Measurements from ENCODE around the gene CASQ2. TPM values are rescaled to one million over a fixed set of nuclear protein-coding genes. Genes with fewer than 3 reads are reported as not detected.

The CASQ2 gene
- total RNA-seq, 4 donors from 2014 or later = 0.53 to 21.4 (median 4.1) TPM

- WGBS, 2 donors = 44 to 48% methylated on average over 10 to 12 of the region's 12 CpGs
- DNase-seq = no peak
- no peaks in the 10 kb centered on the region for H3K9me3 ChIP-seq
- no peak overlapping the region for H3K4me3 ChIP-seq
- peaks cover 7 to 27% (median 16%) of the 10 kb centered on the region in 3 donors for H3K4me1 ChIP-seq
- H3K36me3 ChIP-seq = no peaks in the 10 kb centered on the region
- peak overlapping the region in 3 of 4 donors; percentile 30 to 61 (median 33) for H3K27ac ChIP-seq
- TF ChIP-seq POLR2A (IDR thresholded peaks at IDR 0.05) = no peak
- TF ChIP-seq CTCF (IDR thresholded peaks at IDR 0.05) = no peak
- peaks cover 0 to 6% (median 0%) of the 10 kb centered on the region in 4 donors for H3K27me3 ChIP-seq
- intact Hi-C loops (cut with DNase I) = loop anchor here (10.0 kb wide), 1 partner anchor 91 kb away; no protein-coding TSS in a partner anchor
These were observed 63.2 kb downstream of the CASQ2 start for GRCh38 chr1:115705085-115705951.

- Histone ChIP-seq H3K27me3 (no peaks in the 10 kb centered on the region), H3K4me1 (peaks cover 7 to 27% (median 16%) of the 10 kb centered on the region in 3 donors), H3K4me3 (no peak overlapping the region), H3K36me3 (no peaks in the 10 kb centered on the region), H3K27ac (no peak overlapping the region), H3K9me3 (no peaks in the 10 kb centered on the region)
- intact Hi-C loops (cut with DNase I) = loop anchor here (10.0 kb wide), 1 partner anchor 88 kb away; no protein-coding TSS in a partner anchor
- TF ChIP-seq CTCF (IDR thresholded peaks at IDR 0.05) (no peak), POLR2A (IDR thresholded peaks at IDR 0.05) (no peak)
- DNase-seq = no peak
- 58 to 77% methylated on average over 3 of the region's 3 CpGs for WGBS, 2 donors
These were observed 65.6 kb downstream of the CASQ2 start for GRCh38 chr1:115702959-115703358.

GRCh38 chr1:115701090-115701489, 67.4 kb downstream of the CASQ2 start:
- intact Hi-C loops (cut with DNase I) = loop anchor here (10.0 kb wide), 1 partner anchor 86 kb away; no protein-coding TSS in a partner anchor
- Histone ChIP-seq H3K36me3 (no peaks in the 10 kb centered on the region), H3K27ac (no peak overlapping the region), H3K9me3 (no peaks in the 10 kb centered on the region), H3K4me1 (peaks cover 4 to 15% (median 7%) of the 10 kb centered on the region in 3 donors), H3K4me3 (no peak overlapping the region), H3K27me3 (no peaks in the 10 kb centered on the region)
- no peak for TF ChIP-seq CTCF (IDR thresholded peaks at IDR 0.05)
- no peak for TF ChIP-seq POLR2A (IDR thresholded peaks at IDR 0.05)
- WGBS, 2 donors = 51 to 78% methylated on average over 2 to 3 of the region's 3 CpGs
- no peak for DNase-seq

- H3K27me3 ChIP-seq = no peaks in the 10 kb centered on the region
- TF ChIP-seq POLR2A (IDR thresholded peaks at IDR 0.05) (no peak), CTCF (IDR thresholded peaks at IDR 0.05) (no peak)
- H3K36me3 ChIP-seq = peaks cover 0 to 6% (median 0%) of the 10 kb centered on the region in 3 donors
- intact Hi-C loops (cut with DNase I) = no loop called here
- no peak overlapping the region for H3K4me3 ChIP-seq
- no peaks in the 10 kb centered on the region for H3K4me1 ChIP-seq
- H3K9me3 ChIP-seq = no peaks in the 10 kb centered on the region
- DNase-seq = no peak
- no peak overlapping the region for H3K27ac ChIP-seq
- 73 to 79% methylated on average over 1 of the region's 1 CpG for WGBS, 2 donors
These were observed 70.9 kb downstream of the CASQ2 start for GRCh38 chr1:115697619-115698018.

GRCh38 chr1:115694805-115695204, 73.7 kb downstream of the CASQ2 start:
- TF ChIP-seq CTCF (IDR thresholded peaks at IDR 0.05) (no peak), POLR2A (IDR thresholded peaks at IDR 0.05) (no peak)
- 87 to 89% methylated on average over 3 of the region's 3 CpGs for WGBS, 2 donors
- H3K9me3 ChIP-seq = no peaks in the 10 kb centered on the region
- no peak overlapping the region for H3K27ac ChIP-seq
- H3K27me3 ChIP-seq = no peaks in the 10 kb centered on the region
- H3K4me3 ChIP-seq = no peak overlapping the region
- no peak for DNase-seq
- H3K36me3 ChIP-seq = peaks cover 0 to 34% (median 6%) of the 10 kb centered on the region in 3 donors
- H3K4me1 ChIP-seq = no peaks in the 10 kb centered on the region
- intact Hi-C loops (cut with DNase I) = no loop called here
